H9 (cell line): ENCODE data around the gene CHD9. TPM values are rescaled to one million over a fixed set of nuclear protein-coding genes. Genes with fewer than 3 reads are reported as not detected.
"Not testable (repeated sequence)": the region's sequence is repeated elsewhere in the genome, so short reads cannot be mapped to it uniquely, and the experiment has no call there.

Experiments used
- DNase-seq: peaks from one replicate; pipeline ENCODE4 v3.0.0-alpha.2; 2017
- H2AFZ ChIP-seq: one replicate; pipeline ENCODE4 v1.6.1; 2013; ENCODE audit warnings: mild to moderate bottlenecking, low read length, control low read depth, moderate library complexity
- H2AK5ac ChIP-seq: 2 replicates; pipeline ENCODE4 v1.6.1; 2013; ENCODE audit warnings: low read length, control low read depth, mixed read lengths; ENCODE audit not compliant: insufficient read length
- H2BK120ac ChIP-seq: one replicate; pipeline ENCODE4 v1.6.1; 2013; ENCODE audit warnings: low read depth, mild to moderate bottlenecking, low read length, control low read depth, inconsistent platforms; ENCODE audit not compliant: poor library complexity, severe bottlenecking
- H2BK12ac ChIP-seq: 2 replicates; pipeline ENCODE4 v1.6.1; 2013; ENCODE audit warnings: low read length, control low read depth, mixed read lengths, low read depth; ENCODE audit not compliant: insufficient read length
- H2BK15ac ChIP-seq: 2 replicates; pipeline ENCODE4 v1.6.1; 2013; ENCODE audit warnings: low read depth, low read length, control low read depth
- H2BK20ac ChIP-seq: one replicate; pipeline ENCODE4 v1.6.1; 2013; ENCODE audit warnings: low read depth, mild to moderate bottlenecking, low read length, control low read depth, inconsistent platforms; ENCODE audit not compliant: poor library complexity, severe bottlenecking
- H2BK5ac ChIP-seq: 2 replicates; pipeline ENCODE4 v1.6.1; 2013; ENCODE audit warnings: low read length, control low read depth, mixed read lengths; ENCODE audit not compliant: insufficient read length
- H3K14ac ChIP-seq: 2 replicates; pipeline ENCODE4 v1.6.1; 2013; ENCODE audit warnings: low read length, control low read depth; ENCODE audit not compliant: insufficient read depth
- H3K18ac ChIP-seq: 2 replicates; pipeline ENCODE4 v1.6.1; 2013; ENCODE audit warnings: low read depth, mild to moderate bottlenecking, mixed read lengths, low read length, control low read depth; ENCODE audit not compliant: insufficient read length
- H3K23ac ChIP-seq: 2 replicates; pipeline ENCODE4 v1.6.1; 2013; ENCODE audit warnings: low read length, control low read depth, mixed read lengths, low read depth; ENCODE audit not compliant: insufficient read length
- H3K23me2 ChIP-seq: 2 replicates; pipeline ENCODE4 v1.6.1; 2013; ENCODE audit warnings: low read depth, mild to moderate bottlenecking, mixed read lengths, low read length, control low read depth; ENCODE audit not compliant: insufficient read length, poor library complexity, severe bottlenecking
- H3K27ac ChIP-seq: 2 replicates; pipeline ENCODE4 v1.5.1; 2013; ENCODE audit warnings: low read length, control low read depth, mixed read lengths, low read depth; ENCODE audit not compliant: insufficient read length
- H3K27me3 ChIP-seq: 2 replicates; pipeline ENCODE4 v1.6.1; 2013; ENCODE audit warnings: low read length, control low read depth, inconsistent platforms; ENCODE audit not compliant: insufficient read depth
- H3K4ac ChIP-seq: 2 replicates; pipeline ENCODE4 v1.6.1; 2013; ENCODE audit warnings: low read depth, mild to moderate bottlenecking, control low read depth, inconsistent platforms, low read length, moderate library complexity
- H3K4me1 ChIP-seq: 2 replicates; pipeline ENCODE4 v1.6.1; 2013; ENCODE audit warnings: low read length, control low read depth, inconsistent platforms; ENCODE audit not compliant: insufficient read depth
- H3K4me2 ChIP-seq: 2 replicates; pipeline ENCODE4 v1.6.1; 2013; ENCODE audit warnings: low read length, control low read depth, mixed read lengths; ENCODE audit not compliant: insufficient read length, insufficient read depth
- H3K56ac ChIP-seq: 2 replicates; pipeline ENCODE4 v1.6.1; 2013; ENCODE audit warnings: low read depth, mild to moderate bottlenecking, mixed read lengths, low read length, control low read depth; ENCODE audit not compliant: insufficient read length
- H3K79me1 ChIP-seq: 2 replicates; pipeline ENCODE4 v1.6.1; 2013; ENCODE audit warnings: low read depth, mild to moderate bottlenecking, moderate library complexity, low read length, control low read depth, inconsistent platforms; ENCODE audit not compliant: insufficient read depth, poor library complexity, severe bottlenecking
- H3K79me2 ChIP-seq: 2 replicates; pipeline ENCODE4 v1.6.1; 2013; ENCODE audit warnings: low read length, control low read depth, inconsistent platforms; ENCODE audit not compliant: insufficient read depth
- H3K9ac ChIP-seq: 2 replicates; pipeline ENCODE4 v1.6.1; 2013; ENCODE audit warnings: low read length, control low read depth, mixed read lengths; ENCODE audit not compliant: insufficient read length; ENCODE audit errors: extremely low read depth
- H3K9me3 ChIP-seq: one replicate; pipeline ENCODE4 v1.6.1; 2013; ENCODE audit warnings: low read depth, low read length, inconsistent platforms; ENCODE audit not compliant: control insufficient read depth
- H3T11ph ChIP-seq: one replicate; pipeline ENCODE4 v1.6.1; 2013; ENCODE audit warnings: mild to moderate bottlenecking, low read length, control low read depth, inconsistent platforms
- H4K20me1 ChIP-seq: one replicate; pipeline ENCODE4 v1.6.1; 2013; ENCODE audit not compliant: control insufficient read depth, insufficient read length, insufficient read depth
- H4K5ac ChIP-seq: 2 replicates; pipeline ENCODE4 v1.6.1; 2013; ENCODE audit warnings: low read depth, mild to moderate bottlenecking, mixed read lengths, low read length, control low read depth; ENCODE audit not compliant: insufficient read length
- H4K8ac ChIP-seq: replicated peaks from 2 replicates; pipeline ENCODE4 v1.6.1; 2013; ENCODE audit warnings: low read length, control low read depth, mixed read lengths, low read depth; ENCODE audit not compliant: insufficient read length
- H4K91ac ChIP-seq: 2 replicates; pipeline ENCODE4 v1.6.1; 2013; ENCODE audit warnings: low read depth, mild to moderate bottlenecking, moderate library complexity, mixed read lengths, low read length, control low read depth; ENCODE audit not compliant: insufficient read length
- H3K27ac Mint-ChIP-seq, 3 experiments: 2 replicates in 2 of 3; 3 replicates in 1 of 3; pipeline ENCODE4 v1.8.0; 2020 to 2021; ENCODE audit warnings: mixed read lengths in 3 of 3, mild to moderate bottlenecking in 1 of 3, moderate library complexity in 1 of 3
- H3K27me3 Mint-ChIP-seq: 2 replicates; pipeline ENCODE4 v1.8.0; 2021; ENCODE audit warnings: low read depth, mild to moderate bottlenecking, moderate library complexity, mixed read lengths
- H3K36me3 Mint-ChIP-seq, 3 experiments: 2 replicates in 2 of 3; 3 replicates in 1 of 3; pipeline ENCODE4 v1.8.0; 2020 to 2021; ENCODE audit warnings: low read depth in 3 of 3, mixed read lengths in 3 of 3; ENCODE audit not compliant: insufficient read depth in 1 of 3
- H3K4me1 Mint-ChIP-seq, 2 experiments: 2 replicates each; pipeline ENCODE4 v1.8.0; 2020; ENCODE audit warnings: mixed read lengths in 2 of 2
- H3K4me3 Mint-ChIP-seq, 2 experiments: 2 replicates in 1 of 2; 3 replicates in 1 of 2; pipeline ENCODE4 v1.8.0; 2020 to 2021; ENCODE audit warnings: mild to moderate bottlenecking in 2 of 2, mixed read lengths in 2 of 2, moderate library complexity in 1 of 2
- H3K9me3 Mint-ChIP-seq, 2 experiments: 2 replicates in 1 of 2; 3 replicates in 1 of 2; pipeline ENCODE4 v1.8.0; 2020; ENCODE audit warnings: mild to moderate bottlenecking in 2 of 2, mixed read lengths in 2 of 2, moderate library complexity in 1 of 2
- WGBS: extraction: QIAGEN DNeasy Blood & Tissue Kit; methylation state at CpG from one replicate; pipeline ENCODE4 v1.1.7; 2013; ENCODE audit warnings: missing lambda C conversion rate, low lambda C conversion rate, mixed read lengths; ENCODE audit not compliant: insufficient read length; ENCODE audit errors: extremely low coverage; 5-methylcytosine and 5-hydroxymethylcytosine counted together
- total RNA-seq: library from RNA; stranded (reverse); gene quantifications from 2 replicates; pipeline ENCODE4 v1.2.1, GENCODE V29; 2021
- TF ChIP-seq, protein P1 (sequence below): fragments of 200-600 bp; sonication (generic); conservative IDR thresholded peaks from 3 replicates; pipeline ENCODE4 v1.8.0; 2021; ENCODE audit warnings: antibody characterized with exemption, mild to moderate bottlenecking

The CHD9 gene
- total RNA-seq, 1 experiment from 2014 or later = 46.2 TPM

DNA sequence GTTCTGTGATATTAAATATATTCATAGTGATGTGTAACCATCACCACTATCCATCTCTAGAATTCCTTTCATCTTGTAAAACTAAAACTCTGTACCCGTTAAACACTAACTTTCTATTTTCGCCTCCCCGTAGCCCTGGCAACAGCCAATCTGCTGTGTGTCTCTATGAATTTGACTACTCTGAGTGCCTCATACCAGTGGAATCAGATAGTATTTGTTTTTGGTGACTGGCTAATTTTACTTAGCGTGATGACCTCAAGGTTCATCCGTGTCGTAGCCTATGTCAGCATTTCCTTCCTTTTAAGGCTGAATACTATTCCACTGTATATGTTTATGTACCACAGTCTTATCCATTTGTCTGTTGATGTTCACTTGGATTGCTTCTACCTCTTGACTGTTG lies 18.2 kb downstream of the CHD9 start:
- no peak overlapping the region for H4K8ac ChIP-seq
- H3K4me2 ChIP-seq = no peak overlapping the region
- no peak for DNase-seq
- WGBS = no CpG with 5 or more reads among the region's 6 CpGs
- H2BK5ac ChIP-seq = no peak overlapping the region
- no peak overlapping the region for H2BK120ac ChIP-seq
- no peak overlapping the region for H2BK12ac ChIP-seq
- H2AFZ ChIP-seq = no peak overlapping the region
- no peak overlapping the region for H4K5ac ChIP-seq
- H4K91ac ChIP-seq = no peak overlapping the region
- no peak overlapping the region for H3K4ac ChIP-seq
- no peak overlapping the region for H3K23ac ChIP-seq
- H3K27ac ChIP-seq = no peak overlapping the region
- H3K79me1 ChIP-seq = no peaks in the 10 kb centered on the region
- H3K27me3 ChIP-seq = no peaks in the 10 kb centered on the region
- H4K20me1 ChIP-seq = no peaks in the 10 kb centered on the region
- no peak overlapping the region for H3K18ac ChIP-seq
- Mint-ChIP-seq H3K4me1 (peaks cover 16 to 20% of the 10 kb centered on the region in 2 experiments), H3K9me3 (peaks cover 32 to 38% of the 10 kb centered on the region in 2 experiments), H3K27ac (no peak overlapping the region), H3K36me3 (peaks cover 40 to 48% (median 42%) of the 10 kb centered on the region in 3 experiments), H3K27me3 (no peaks in the 10 kb centered on the region), H3K4me3 (no peak overlapping the region; a peak in 1 of 5 replicates)
- no peak overlapping the region for H2BK15ac ChIP-seq
- no peaks in the 10 kb centered on the region for H3K4me1 ChIP-seq
- H3K56ac ChIP-seq = no peak overlapping the region
- no peak overlapping the region for H3T11ph ChIP-seq
- no peak overlapping the region for H2BK20ac ChIP-seq
- H3K23me2 ChIP-seq = no peaks in the 10 kb centered on the region
- no peak overlapping the region for H3K9ac ChIP-seq
- no peak overlapping the region for H3K14ac ChIP-seq
- no peaks in the 10 kb centered on the region for H3K79me2 ChIP-seq
- no peaks in the 10 kb centered on the region for H3K9me3 ChIP-seq
- no peak overlapping the region for H2AK5ac ChIP-seq
- TF ChIP-seq, protein P1, sequence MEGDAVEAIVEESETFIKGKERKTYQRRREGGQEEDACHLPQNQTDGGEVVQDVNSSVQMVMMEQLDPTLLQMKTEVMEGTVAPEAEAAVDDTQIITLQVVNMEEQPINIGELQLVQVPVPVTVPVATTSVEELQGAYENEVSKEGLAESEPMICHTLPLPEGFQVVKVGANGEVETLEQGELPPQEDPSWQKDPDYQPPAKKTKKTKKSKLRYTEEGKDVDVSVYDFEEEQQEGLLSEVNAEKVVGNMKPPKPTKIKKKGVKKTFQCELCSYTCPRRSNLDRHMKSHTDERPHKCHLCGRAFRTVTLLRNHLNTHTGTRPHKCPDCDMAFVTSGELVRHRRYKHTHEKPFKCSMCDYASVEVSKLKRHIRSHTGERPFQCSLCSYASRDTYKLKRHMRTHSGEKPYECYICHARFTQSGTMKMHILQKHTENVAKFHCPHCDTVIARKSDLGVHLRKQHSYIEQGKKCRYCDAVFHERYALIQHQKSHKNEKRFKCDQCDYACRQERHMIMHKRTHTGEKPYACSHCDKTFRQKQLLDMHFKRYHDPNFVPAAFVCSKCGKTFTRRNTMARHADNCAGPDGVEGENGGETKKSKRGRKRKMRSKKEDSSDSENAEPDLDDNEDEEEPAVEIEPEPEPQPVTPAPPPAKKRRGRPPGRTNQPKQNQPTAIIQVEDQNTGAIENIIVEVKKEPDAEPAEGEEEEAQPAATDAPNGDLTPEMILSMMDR = no peak

DNA sequence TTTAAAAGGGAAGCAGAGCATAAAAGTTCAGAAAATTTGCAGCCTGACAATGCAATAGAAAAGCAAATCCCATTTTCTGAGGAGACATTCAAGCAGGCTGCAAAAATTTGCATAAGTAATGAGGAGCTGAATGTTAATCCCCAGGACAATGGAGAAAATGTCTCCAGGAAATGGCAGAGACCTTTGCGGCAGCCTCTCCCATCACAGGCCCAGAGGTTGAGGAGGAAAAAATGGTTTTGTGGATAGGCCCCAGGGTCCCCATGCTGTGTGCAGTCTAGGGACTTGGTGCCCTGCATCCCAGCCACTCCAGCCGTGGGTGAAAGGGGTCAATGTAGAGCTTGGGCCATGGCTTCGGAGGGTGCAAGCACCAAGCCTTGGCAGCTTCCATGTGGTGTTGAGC lies 19.5 kb downstream of the CHD9 start:
- H2BK20ac ChIP-seq, H3K56ac ChIP-seq, H3K18ac ChIP-seq, H3K14ac ChIP-seq, H3K79me1 ChIP-seq, H3K27ac Mint-ChIP-seq, H3T11ph ChIP-seq, H2AFZ ChIP-seq, H3K4me3 Mint-ChIP-seq, H2BK120ac ChIP-seq, H4K20me1 ChIP-seq, H3K4me1 ChIP-seq, H3K27me3 ChIP-seq, H2BK5ac ChIP-seq, H4K5ac ChIP-seq, H2AK5ac ChIP-seq, H3K27ac ChIP-seq, H3K9me3 ChIP-seq, H3K4me2 ChIP-seq, H3K4ac ChIP-seq, H4K91ac ChIP-seq, H4K8ac ChIP-seq, H3K27me3 Mint-ChIP-seq, H2BK15ac ChIP-seq, H2BK12ac ChIP-seq, DNase-seq, H3K9ac ChIP-seq, H3K23me2 ChIP-seq, H3K23ac ChIP-seq, H3K79me2 ChIP-seq: not testable (repeated sequence)
- peaks cover 44 to 49% (median 47%) of the 10 kb centered on the region in 3 experiments for H3K36me3 Mint-ChIP-seq
- H3K4me1 Mint-ChIP-seq = peaks cover 23% of the 10 kb centered on the region in 2 experiments
- no CpG with 5 or more reads among the region's 3 CpGs for WGBS
- peaks cover 38 to 41% of the 10 kb centered on the region in 2 experiments for H3K9me3 Mint-ChIP-seq
